Measurements from ENCODE around the gene MARVELD1.
A peak's percentile ranks its signal among the peaks of the same experiment; 100 is the strongest.

MARVELD1 gene

GRCh38 chr10:97714401-97715258 lies 1.1 kb downstream of the MARVELD1 start:
- Histone ChIP-seq H3F3A (ENCODE audit: insufficient read depth, low read length) (no peaks in the 10 kb centered on the region), H3K9me3 (ENCODE audit: low read length) (no peaks in the 10 kb centered on the region), H3K36me3 (ENCODE audit: insufficient read depth, low read length) (no peaks in the 10 kb centered on the region), H3K9ac (ENCODE audit: low read length) (no peak overlapping the region), H3K4me2 (ENCODE audit: low read length) (peak overlapping the region; percentile 29), H3K79me2 (ENCODE audit: insufficient read depth, low read length) (no peaks in the 10 kb centered on the region), H2AFZ (ENCODE audit: low read length) (no peak overlapping the region), H3K4me3 (ENCODE audit: low read depth, low read length, poor library complexity, severe bottlenecking) (peak overlapping the region; percentile 37), H3K9me2 (ENCODE audit: low read depth, low read length) (no peaks in the 10 kb centered on the region), H4K20me1 (ENCODE audit: insufficient read depth, low read length) (no peaks in the 10 kb centered on the region), H3K4me1 (ENCODE audit: insufficient read depth, low read length, severe bottlenecking) (no peaks in the 10 kb centered on the region), H3K27me3 (ENCODE audit: insufficient read depth, low read length) (no peaks in the 10 kb centered on the region), H3K27ac (ENCODE audit: low read depth, low read length, poor library complexity, severe bottlenecking) (no peak overlapping the region)
- no peak for TF ChIP-seq CTCF (IDR thresholded peaks at IDR 0.05; ENCODE audit: low read length)
- TF ChIP-seq EZH2 (IDR thresholded peaks at IDR 0.05; ENCODE audit: borderline replicate concordance, low read length): no peak

GRCh38 chr10:97715259-97715874 lies 1.8 kb downstream of the MARVELD1 start:
- TF ChIP-seq EZH2 (IDR thresholded peaks at IDR 0.05; ENCODE audit: borderline replicate concordance, low read length) (no peak), CTCF (IDR thresholded peaks at IDR 0.05; ENCODE audit: low read length) (no peak)
- H3K4me2 ChIP-seq (ENCODE audit: low read length): no peak overlapping the region
- no peaks in the 10 kb centered on the region for H3K27me3 ChIP-seq (ENCODE audit: insufficient read depth, low read length)

GRCh38 chr10:97717627-97718026 lies 4.1 kb downstream of the MARVELD1 start:
- no peaks in the 10 kb centered on the region for H3K36me3 ChIP-seq (ENCODE audit: insufficient read depth, low read length)
- H3K4me1 ChIP-seq (ENCODE audit: insufficient read depth, low read length, severe bottlenecking): no peaks in the 10 kb centered on the region
- H2AFZ ChIP-seq (ENCODE audit: low read length): no peak overlapping the region
- no peak overlapping the region for H3K9ac ChIP-seq (ENCODE audit: low read length)
- H3K27me3 ChIP-seq (ENCODE audit: insufficient read depth, low read length): no peaks in the 10 kb centered on the region
- H3K9me2 ChIP-seq (ENCODE audit: low read depth, low read length): no peaks in the 10 kb centered on the region
- H3K27ac ChIP-seq (ENCODE audit: low read depth, low read length, poor library complexity, severe bottlenecking): no peak overlapping the region
- no peak overlapping the region for H3K4me3 ChIP-seq (ENCODE audit: low read depth, low read length, poor library complexity, severe bottlenecking)
- no peak overlapping the region for H3K4me2 ChIP-seq (ENCODE audit: low read length)
- TF ChIP-seq EZH2 (IDR thresholded peaks at IDR 0.05; ENCODE audit: borderline replicate concordance, low read length) (no peak), CTCF (IDR thresholded peaks at IDR 0.05; ENCODE audit: low read length) (no peak)
- H4K20me1 ChIP-seq (ENCODE audit: insufficient read depth, low read length): no peaks in the 10 kb centered on the region
- H3F3A ChIP-seq (ENCODE audit: insufficient read depth, low read length): no peaks in the 10 kb centered on the region
- no peaks in the 10 kb centered on the region for H3K9me3 ChIP-seq (ENCODE audit: low read length)
- H3K79me2 ChIP-seq (ENCODE audit: insufficient read depth, low read length): no peaks in the 10 kb centered on the region

More at GRCh38 chr10:97715259-97715874, 1.8 kb downstream of the MARVELD1 start:
- Histone ChIP-seq H2AFZ (ENCODE audit: low read length) (no peak overlapping the region), H3K27ac (ENCODE audit: low read depth, low read length, poor library complexity, severe bottlenecking) (no peak overlapping the region), H3K4me1 (ENCODE audit: insufficient read depth, low read length, severe bottlenecking) (no peaks in the 10 kb centered on the region), H3K9me3 (ENCODE audit: low read length) (no peaks in the 10 kb centered on the region), H3K79me2 (ENCODE audit: insufficient read depth, low read length) (no peaks in the 10 kb centered on the region), H3K4me3 (ENCODE audit: low read depth, low read length, poor library complexity, severe bottlenecking) (no peak overlapping the region), H4K20me1 (ENCODE audit: insufficient read depth, low read length) (no peaks in the 10 kb centered on the region), H3K9me2 (ENCODE audit: low read depth, low read length) (no peaks in the 10 kb centered on the region), H3F3A (ENCODE audit: insufficient read depth, low read length) (no peaks in the 10 kb centered on the region), H3K9ac (ENCODE audit: low read length) (no peak overlapping the region), H3K36me3 (ENCODE audit: insufficient read depth, low read length) (no peaks in the 10 kb centered on the region)
